MCF 10A (cell line): ENCODE measurements around the gene CTNNA2. TPM values are rescaled to one million over a fixed set of nuclear protein-coding genes. Genes with fewer than 3 reads are reported as not detected.

ENCODE experiments used
- BruUV-seq: library from RNA; stranded (reverse); fragments of 400-500 nt; replicated peaks from 2 replicates; lab custom pipeline; 2021; lab: Mats Ljungman, UMichigan
- CTCF ChIA-PET: fragments of 300-600 bp; sonication (Branson Sonifier 250); formaldehyde crosslinking; extraction: SDS; loops from one replicate; lab custom pipeline; 2021; ENCODE audit warnings: antibody characterized with exemption, inconsistent platforms; lab: Yijun Ruan, JAX
- POLR2A ChIA-PET: fragments of 300-600, 350-650 bp; sonication (Branson Sonifier 250); formaldehyde crosslinking; extraction: SDS; loops from one replicate; lab custom pipeline; 2020; ENCODE audit warnings: antibody characterized with exemption, inconsistent platforms; lab: Yijun Ruan, JAX
- DNase-seq: peaks from one replicate; pipeline ENCODE4 v3.0.0-alpha.2; 2018; ENCODE audit not compliant: unreplicated experiment
- H3K27ac Mint-ChIP-seq: one replicate; pipeline ENCODE4 v1.8.0; 2022; ENCODE audit warnings: mild to moderate bottlenecking, low read depth, mixed read lengths; ENCODE audit not compliant: unreplicated experiment
- H3K27me3 Mint-ChIP-seq: one replicate; pipeline ENCODE4 v1.8.0; 2022; ENCODE audit warnings: mixed read lengths; ENCODE audit not compliant: insufficient read depth, unreplicated experiment
- H3K36me3 Mint-ChIP-seq: one replicate; pipeline ENCODE4 v1.8.0; 2022; ENCODE audit warnings: mild to moderate bottlenecking, moderate library complexity, mixed read lengths; ENCODE audit not compliant: insufficient read depth, unreplicated experiment
- H3K4me1 Mint-ChIP-seq: one replicate; pipeline ENCODE4 v1.8.0; 2022; ENCODE audit warnings: mixed read lengths; ENCODE audit not compliant: insufficient read depth, unreplicated experiment
- H3K4me3 Mint-ChIP-seq: one replicate; pipeline ENCODE4 v1.8.0; 2022; ENCODE audit warnings: mild to moderate bottlenecking, moderate library complexity, mixed read lengths; ENCODE audit not compliant: unreplicated experiment
- H3K9me3 Mint-ChIP-seq: one replicate; pipeline ENCODE4 v1.8.0; 2022; ENCODE audit warnings: mixed read lengths; ENCODE audit not compliant: unreplicated experiment
- CTCF ChIP-seq: fragments of 200-600 bp; IDR thresholded peaks from one replicate; pipeline ENCODE4 v1.8.0; 2022; ENCODE audit warnings: antibody characterized with exemption, mild to moderate bottlenecking; ENCODE audit not compliant: unreplicated experiment
- intact Hi-C: fragments of 100-400 bp; cut with micrococcal nuclease; formaldehyde crosslinking; loops from 2 replicates; pipeline ENCODE4 v1.14.1; 2022
- total RNA-seq: library from RNA; stranded (reverse); gene quantifications from 2 replicates; pipeline ENCODE4 v1.2.3, GENCODE V29; 2022

The CTNNA2 gene
- total RNA-seq, 1 experiment from 2014 or later = not detected

GRCh38 chr2:80288576-80288975 is 775.7 kb downstream of the CTNNA2 start:
- DNase-seq = peak; percentile 8
- ChIA-PET POLR2A (no interaction called here), CTCF (interaction anchor here (0.6 to 0.7 kb wide), 3 partner anchors 19 to 1934 kb away, joined by 3 read pairs; no protein-coding TSS in a partner anchor)
- H3K4me1 Mint-ChIP-seq = no peaks in the 10 kb centered on the region
- BruUV-seq = no TSS peak
- no peak overlapping the region for H3K4me3 Mint-ChIP-seq
- TF ChIP-seq CTCF = no peak
- no peak overlapping the region for H3K27ac Mint-ChIP-seq
- no peaks in the 10 kb centered on the region for H3K27me3 Mint-ChIP-seq
- no peaks in the 10 kb centered on the region for H3K9me3 Mint-ChIP-seq
- no peaks in the 10 kb centered on the region for H3K36me3 Mint-ChIP-seq
- intact Hi-C loops = no loop called here

DNA sequence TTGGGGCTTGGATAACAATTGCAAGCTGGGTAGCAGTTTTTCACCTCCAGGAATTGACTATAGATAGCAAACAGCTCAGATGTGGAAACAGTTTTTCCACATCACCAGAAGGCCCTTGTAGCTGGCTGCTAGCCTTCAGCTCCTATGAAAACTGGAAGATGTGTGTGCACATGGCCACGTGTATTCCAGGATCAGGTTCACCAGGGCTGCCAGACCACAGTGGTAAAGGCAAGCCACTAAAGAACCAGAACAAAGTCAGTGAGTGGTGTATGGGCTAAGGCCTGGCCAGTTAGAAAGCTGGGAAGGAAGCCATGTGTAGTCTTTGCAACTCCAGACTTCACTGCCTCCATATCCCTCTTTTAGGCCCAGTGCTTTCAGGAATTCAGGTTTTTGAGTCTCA is 778.8 kb downstream of the CTNNA2 start:
- TF ChIP-seq CTCF = no peak
- no peaks in the 10 kb centered on the region for H3K9me3 Mint-ChIP-seq
- BruUV-seq = no TSS peak
- H3K27me3 Mint-ChIP-seq = no peaks in the 10 kb centered on the region
- ChIA-PET CTCF (interaction anchor here (1.2 kb wide), 1 partner anchor 34 kb away, joined by 3 read pairs; no protein-coding TSS in a partner anchor), POLR2A (no interaction called here)
- intact Hi-C loops = no loop called here
- H3K4me3 Mint-ChIP-seq = no peak overlapping the region
- no peaks in the 10 kb centered on the region for H3K4me1 Mint-ChIP-seq
- no peak for DNase-seq
- H3K27ac Mint-ChIP-seq = no peak overlapping the region
- H3K36me3 Mint-ChIP-seq = no peaks in the 10 kb centered on the region

DNA sequence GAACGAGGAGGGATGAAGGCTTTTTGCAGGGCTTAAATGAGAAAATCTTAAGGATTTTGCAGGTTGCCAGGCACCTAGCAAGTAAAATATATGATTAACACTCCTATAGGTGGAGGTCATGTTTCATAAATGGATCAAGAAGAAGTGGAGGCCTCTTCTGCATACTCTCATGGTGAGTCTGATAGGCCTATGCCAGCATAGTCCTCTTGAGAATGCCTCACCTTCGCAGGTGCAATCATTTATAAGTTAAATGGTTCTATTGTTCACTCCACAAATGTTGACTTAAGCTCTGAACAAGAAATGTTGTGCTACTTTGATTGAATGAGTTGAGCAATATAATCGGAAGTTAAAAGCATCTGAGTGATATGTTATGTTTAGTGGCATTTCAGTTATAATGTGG is 779.6 kb downstream of the CTNNA2 start:
- no peak for TF ChIP-seq CTCF
- Mint-ChIP-seq H3K27me3 (no peaks in the 10 kb centered on the region), H3K36me3 (no peaks in the 10 kb centered on the region), H3K9me3 (no peaks in the 10 kb centered on the region), H3K4me1 (no peaks in the 10 kb centered on the region), H3K27ac (no peak overlapping the region), H3K4me3 (no peak overlapping the region)
- intact Hi-C loops = no loop called here
- CTCF ChIA-PET = no interaction called here
- BruUV-seq = no TSS peak
- POLR2A ChIA-PET = interaction anchor here (0.6 to 0.7 kb wide), 2 partner anchors 14 to 23 kb away, joined by 3 to 4 read pairs; no protein-coding TSS in a partner anchor
- DNase-seq = no peak

GRCh38 chr2:80293039-80293438 is 780.2 kb downstream of the CTNNA2 start:
- Mint-ChIP-seq H3K4me3 (no peak overlapping the region), H3K4me1 (no peaks in the 10 kb centered on the region), H3K27ac (no peak overlapping the region), H3K27me3 (no peaks in the 10 kb centered on the region), H3K9me3 (no peaks in the 10 kb centered on the region), H3K36me3 (no peaks in the 10 kb centered on the region)
- CTCF ChIA-PET = no interaction called here
- POLR2A ChIA-PET = interaction anchor here (0.6 to 0.7 kb wide), 2 partner anchors 13 to 23 kb away, joined by 3 to 4 read pairs; no protein-coding TSS in a partner anchor
- intact Hi-C loops = no loop called here
- no TSS peak for BruUV-seq
- TF ChIP-seq CTCF = no peak
- DNase-seq = no peak
